K562 (cell line): Measurements from ENCODE around the gene ZNF768. TPM values are rescaled to one million over a fixed set of nuclear protein-coding genes. Genes with fewer than 3 reads are reported as not detected.

Experiments
- ATAC-seq: fragments of 200-7000 bp; cut with Tn5 transposase; 3 replicates; pipeline ENCODE4 v1.9.1; 2020; ENCODE audit warnings: moderate library complexity
- Bru-seq: library from RNA; stranded (reverse); fragments of 400-500 nt; gene quantifications from one replicate; lab custom pipeline; 2021; lab: Mats Ljungman, UMichigan
- BruChase-seq, 2 experiments: library from RNA; stranded (reverse); fragments of 400-500 nt; gene quantifications; one replicate each; lab custom pipeline; 2021; lab: Mats Ljungman, UMichigan
- BruUV-seq: library from RNA; stranded (reverse); fragments of 400-500 nt; replicated peaks from 2 replicates; lab custom pipeline; 2021; lab: Mats Ljungman, UMichigan
- CTCF ChIA-PET: fragments of 300-600 bp; formaldehyde crosslinking; extraction: SDS; loops from one replicate; lab custom pipeline; 2021; ENCODE audit warnings: low intra/inter-chr PET ratio; lab: Yijun Ruan, JAX
- POLR2A ChIA-PET: fragments of 300-600, 350-650 bp; sonication (Branson Sonifier 250); formaldehyde crosslinking; extraction: SDS; loops from one replicate; lab custom pipeline; 2021; ENCODE audit warnings: antibody characterized with exemption, inconsistent platforms; lab: Yijun Ruan, JAX
- DNase-seq, 4 experiments: peaks; one replicate each; pipeline versions ENCODE4 v3.0.0 to v3.0.0-alpha.2; 2011 to 2018; ENCODE audit warnings: low spot score in 3 of 4, mixed read lengths in 3 of 4; ENCODE audit errors: extremely low read depth in 1 of 4
- FAIRE-seq: peaks from 2 replicates; lab custom pipeline; 2011; peaks lifted over from hg19 to GRCh38; lab: Jason Lieb, UNC
- H2AFZ ChIP-seq: 2 replicates; pipeline ENCODE4 v1.6.0; 2011; ENCODE audit warnings: low read depth, low read length, control low read depth, inconsistent platforms
- H3K27ac ChIP-seq: fragments of 200-600 bp; 3 replicates; pipeline ENCODE4 v1.8.0; 2011; ENCODE audit warnings: low read depth, mild to moderate bottlenecking, control low read depth, inconsistent platforms, low read length, moderate library complexity, mixed read lengths; ENCODE audit errors: extremely low read depth
- H3K27me3 ChIP-seq, 2 experiments: fragments of 300-600 bp in 1 of 2; 2 replicates in 1 of 2; 3 replicates in 1 of 2; pipeline versions ENCODE4 v1.6.0 to v1.8.0; 2011; ENCODE audit warnings: inconsistent platforms in 2 of 2, low read length in 2 of 2, mild to moderate bottlenecking in 1 of 2, mixed read lengths in 1 of 2, moderate library complexity in 1 of 2; ENCODE audit not compliant: control insufficient read depth in 2 of 2, insufficient read depth in 2 of 2
- H3K36me3 ChIP-seq: fragments of 300-600 bp; 3 replicates; pipeline ENCODE4 v1.8.0; 2011; ENCODE audit warnings: mild to moderate bottlenecking, low read length, inconsistent platforms; ENCODE audit not compliant: control insufficient read depth, insufficient read depth
- H3K4me1 ChIP-seq, 2 experiments: fragments of 200-600 bp in 1 of 2; replicated peaks in 1 of 2; 2 replicates in 1 of 2; 3 replicates in 1 of 2; pipeline versions ENCODE4 v1.5.1 to v1.8.0; 2011; ENCODE audit warnings: inconsistent platforms in 2 of 2, low read length in 2 of 2, mild to moderate bottlenecking in 1 of 2, mixed read lengths in 1 of 2, moderate library complexity in 1 of 2; ENCODE audit not compliant: control insufficient read depth in 2 of 2, insufficient read depth in 2 of 2
- H3K4me2 ChIP-seq: 2 replicates; pipeline ENCODE4 v1.6.1; 2011; ENCODE audit warnings: low read length, control low read depth, inconsistent platforms, mixed read lengths; ENCODE audit not compliant: insufficient read depth
- H3K4me3 ChIP-seq: fragments of 200-600 bp; sonication (generic), shearing (Covaris generic); 2 replicates; pipeline ENCODE4 v1.5.1; 2016; ENCODE audit warnings: control low read depth, inconsistent platforms
- H3K79me2 ChIP-seq: fragments of 200-600 bp; 3 replicates; pipeline ENCODE4 v1.8.0; 2011; ENCODE audit warnings: low read length, inconsistent platforms; ENCODE audit not compliant: control insufficient read depth, insufficient read depth
- H3K9ac ChIP-seq, 2 experiments: 2 replicates each; pipeline versions ENCODE4 v1.6.0 to v1.6.1; 2011; ENCODE audit warnings: low read depth in 2 of 2, low read length in 2 of 2, control low read depth in 1 of 2, inconsistent platforms in 1 of 2, mild to moderate bottlenecking in 1 of 2, mixed read lengths in 1 of 2; ENCODE audit not compliant: insufficient read depth in 1 of 2
- H3K9me1 ChIP-seq: one replicate; pipeline ENCODE4 v1.6.0; 2011; ENCODE audit warnings: inconsistent platforms, mild to moderate bottlenecking, low read length, moderate library complexity; ENCODE audit not compliant: control insufficient read depth, insufficient read depth
- H3K9me3 ChIP-seq: replicated peaks from 2 replicates; pipeline ENCODE4 v1.5.1; 2011; ENCODE audit warnings: low read depth, low read length, inconsistent platforms; ENCODE audit not compliant: control insufficient read depth, insufficient read depth
- H4K20me1 ChIP-seq: replicated peaks from 2 replicates; pipeline ENCODE4 v1.6.1; 2011; ENCODE audit warnings: low read length, inconsistent platforms, mixed read lengths; ENCODE audit not compliant: control insufficient read depth, insufficient read depth
- ATF3 ChIP-seq, 2 experiments: fragments of 450-650 bp in 1 of 2; sonication (generic) in 1 of 2; formaldehyde crosslinking in 1 of 2; IDR thresholded peaks in 1 of 2; conservative IDR thresholded peaks in 1 of 2; 2 replicates each; pipeline versions ENCODE4 v1.6.1 to v1.8.1; 2016 to 2023; ENCODE audit warnings: mild to moderate bottlenecking in 2 of 2, moderate library complexity in 2 of 2, inconsistent platforms in 1 of 2, missing genetic modification reagents in 1 of 2
- CXXC5 ChIP-seq: fragments of 250-450 bp; sonication (Bioruptor Pico); IDR thresholded peaks from 2 replicates; pipeline ENCODE4 v1.8.0; 2022; ENCODE audit warnings: inconsistent platforms, mild to moderate bottlenecking, moderate library complexity
- FOXA3 ChIP-seq, 2 experiments: fragments of 450-650 bp in 1 of 2; sonication (generic) in 1 of 2; formaldehyde crosslinking; IDR thresholded peaks in 1 of 2; conservative IDR thresholded peaks in 1 of 2; 2 replicates each; pipeline versions ENCODE4 v1.4.0 to v1.8.0; 2020 to 2022; ENCODE audit warnings: mild to moderate bottlenecking in 2 of 2, missing genetic modification reagents in 1 of 2
- FUS ChIP-seq: fragments of 200-400 bp; formaldehyde crosslinking; optimal IDR thresholded peaks from 2 replicates; pipeline ENCODE3; 2017; ENCODE audit warnings: low read depth, low read length
- GATAD2B ChIP-seq: fragments of 450-650 bp; IDR thresholded peaks from 2 replicates; pipeline ENCODE4 v1.6.1; 2017; ENCODE audit warnings: mild to moderate bottlenecking, borderline replicate concordance
- ILF3 ChIP-seq: fragments of 450-650 bp; IDR thresholded peaks from 2 replicates; pipeline ENCODE4 v1.6.1; 2018; ENCODE audit warnings: antibody characterized with exemption, mild to moderate bottlenecking, moderate library complexity, borderline replicate concordance
- NRF1 ChIP-seq, 2 experiments: fragments of 450-650 bp; IDR thresholded peaks in 1 of 2; conservative IDR thresholded peaks in 1 of 2; 2 replicates each; pipeline ENCODE4 v1.6.1; 2014; ENCODE audit warnings: mild to moderate bottlenecking in 2 of 2
- SIN3A ChIP-seq, 2 experiments: fragments of 150-350 bp in 1 of 2; IDR thresholded peaks; 2 replicates each; pipeline ENCODE4 v1.6.1; 2011 to 2016; ENCODE audit warnings: borderline replicate concordance in 2 of 2, low read depth in 2 of 2, low read length in 2 of 2, mild to moderate bottlenecking in 2 of 2, moderate library complexity in 2 of 2; ENCODE audit not compliant: control insufficient read depth in 1 of 2
- SNAPC5 ChIP-seq: fragments of 250-450 bp; sonication (Bioruptor Pico); IDR thresholded peaks from 2 replicates; pipeline ENCODE4 v1.8.0; 2021; ENCODE audit warnings: moderate library complexity, mild to moderate bottlenecking, inconsistent platforms
- TCF7 ChIP-seq: sonication (generic); IDR thresholded peaks from 2 replicates; pipeline ENCODE4 v1.6.1; 2016; ENCODE audit warnings: antibody characterized with exemption, borderline replicate concordance
- XRCC4 ChIP-seq: IDR thresholded peaks from one replicate; pipeline ENCODE4 v1.6.1; 2011; ENCODE audit not compliant: insufficient read depth, insufficient read length; ENCODE audit errors: extremely low read depth
- YY1 ChIP-seq, 3 experiments: IDR thresholded peaks; 2 replicates each; pipeline ENCODE4 v1.6.1; 2011; ENCODE audit warnings: low read length in 2 of 3, mild to moderate bottlenecking in 2 of 3, moderate library complexity in 2 of 3, borderline replicate concordance in 1 of 3, control low read depth in 1 of 3, low read depth in 1 of 3; ENCODE audit not compliant: insufficient read depth in 3 of 3, insufficient replicate concordance in 2 of 3, control insufficient read depth in 1 of 3, insufficient read length in 1 of 3; ENCODE audit errors: extremely low read depth in 1 of 3
- ZNF584 ChIP-seq: fragments of 200-800 bp; sonication (Bioruptor generic); IDR thresholded peaks from 2 replicates; pipeline ENCODE4 v1.6.1; 2016; ENCODE audit warnings: low read depth, mild to moderate bottlenecking, missing genetic modification characterization, missing compliant biosample characterization
- WGBS: fragments of 100-300 bp; shearing (Covaris generic); methylation state at CpG from one replicate; pipeline ENCODE4 v1.1.6; 2016; ENCODE audit warnings: low coverage, mixed read lengths; ENCODE audit not compliant: insufficient coverage; ENCODE audit errors: missing lambda C conversion rate; 5-methylcytosine and 5-hydroxymethylcytosine counted together
- in situ Hi-C: fragments of 300-500 bp; cut with MboI; formaldehyde crosslinking; loops from 4 replicates; pipeline ENCODE4 v1.15.0; 2018; ENCODE audit warnings: inconsistent platforms, mixed read lengths
- intact Hi-C: fragments of 100-400 bp; cut with micrococcal nuclease; formaldehyde crosslinking; loops from 2 replicates; pipeline ENCODE4 v1.14.2; 2022
- long read RNA-seq, 3 experiments: library from polyadenylated mRNA in 2 of 3; library from RNA in 1 of 3; unstranded in 2 of 3; stranded (forward) in 1 of 3; transcript quantifications; one replicate each; pipeline ENCODE4 v2.0.0, GENCODE V29; 2019 to 2022
- polyA minus RNA-seq, 3 experiments: library from RNA; depleted of rRNA, polyadenylated mRNA; stranded (reverse); fragments of >200 nt; gene quantifications; 2 replicates each; pipeline ENCODE4 v1.2.3, GENCODE V29; 2011
- polyA plus RNA-seq, 8 experiments: library from polyadenylated mRNA; depleted of rRNA in 4 of 8; stranded (reverse) in 5 of 8; unstranded in 3 of 8; fragments of >200 nt; fragmentation: Nextera tagmentation in 2 of 8; fragmentation: Illumina TruSeq in 1 of 8; extraction: Ambion mirVana in 2 of 8; extraction: Trizol in 1 of 8; gene quantifications; 2 replicates each; pipeline versions ENCODE4 v1.2.1 to v1.2.3, GENCODE V29; 2011 to 2014; ENCODE audit warnings: inconsistent platforms in 1 of 8, missing spikeins in 1 of 8
- total RNA-seq, 7 experiments: library from RNA; depleted of rRNA in 6 of 7; stranded (reverse); fragments of >200 nt in 6 of 7; fragmentation: Illumina TruSeq in 2 of 7; extraction: Trizol in 2 of 7; gene quantifications; 2 replicates each; pipeline versions ENCODE4 v1.2.1 to v1.2.3, GENCODE V29; 2011 to 2021; ENCODE audit warnings: low replicate concordance in 1 of 7

ZNF768 gene
- 9.3 and 27.8 TPM in 2 replicates for total RNA-seq (2011; cell fraction: chromatin; rRNA removed; ENCODE audit: low replicate concordance)
- 27.9 and 32.5 TPM in 2 replicates for total RNA-seq (2011; cell fraction: nucleolus; rRNA removed)
- total RNA-seq (2011; cell fraction: nucleoplasm; rRNA removed), result 15.2 and 16.7 TPM in 2 replicates
- 39.7 and 58.9 TPM in 2 replicates for total RNA-seq (2014; rRNA removed)
- total RNA-seq (2014; rRNA removed; fragmentation: Illumina TruSeq; extraction: Trizol), result 14.7 and 15.2 TPM in 2 replicates
- 42.3 and 45.8 TPM in 2 replicates for total RNA-seq (2015; rRNA removed; fragmentation: Illumina TruSeq; extraction: Trizol)
- total RNA-seq (2021), result 41.3 and 50.7 TPM in 2 replicates
- 22.1 and 32.8 TPM in 2 replicates for polyA plus RNA-seq (2011; rRNA removed)
- 50.7 and 101 TPM in 2 replicates for polyA plus RNA-seq (2011; cell fraction: cytosol; rRNA removed)
- 31.3 and 50.4 TPM in 2 replicates for polyA plus RNA-seq (2011; cell fraction: nucleus; rRNA removed)
- polyA plus RNA-seq (2012), result 36.8 and 61.3 TPM in 2 replicates
- polyA plus RNA-seq (2014; fragmentation: Illumina TruSeq; extraction: Trizol), result 26.9 and 40.9 TPM in 2 replicates
- polyA plus RNA-seq (2014; fragmentation: Nextera tagmentation; extraction: Ambion mirVana), result under 1 TPM; 0.13 to 0.17 TPM
- 47.8 and 49.6 TPM in 2 replicates for polyA plus RNA-seq (2014; rRNA removed)
- 8.9 and 12.0 TPM in 2 replicates for polyA minus RNA-seq (2011; rRNA and poly(A)+ RNA removed)
- 34.4 and 46.7 TPM in 2 replicates for polyA minus RNA-seq (2011; cell fraction: cytosol; rRNA and poly(A)+ RNA removed)
- 10.5 and 17.3 TPM in 2 replicates for polyA minus RNA-seq (2011; cell fraction: nucleus; rRNA and poly(A)+ RNA removed)
- Bru-seq, nascent RNA, result percentile 79 among the genes with signal in this experiment
- BruChase-seq, experiment 1, labeled RNA remaining after a 2-hour chase, result percentile 86 among the genes with signal in this experiment
- percentile 93 among the genes with signal in this experiment for BruChase-seq, experiment 2, labeled RNA remaining after a 6-hour chase
- long read RNA-seq, experiment 1, transcript ZNF768-201 (2 exons, 2,315 nt), result major isoform, 6 of 68 reads
- long read RNA-seq, experiment 1, partial matches to known transcripts, result 0 of 68 reads
- long read RNA-seq, experiment 1, other reads (novel, unspliced or antisense), result 62 of 68 reads
- long read RNA-seq, experiment 2, transcript ZNF768-201 (2 exons, 2,315 nt), result major isoform, 44 of 75 reads
- long read RNA-seq, experiment 2, partial matches to known transcripts, result 0 of 75 reads
- long read RNA-seq, experiment 2, other reads (novel, unspliced or antisense), result 30 of 75 reads
- long read RNA-seq, experiment 3, partial matches to known transcripts, result 0 of 4 reads
- long read RNA-seq, experiment 3, other reads (novel, unspliced or antisense), result 1 of 4 reads

GRCh38 chr16:30526137-30526822 lies at the start of gene ZNF768:
Gene ZNF768, minus strand, starts transcription at chr16:30526566. Its CDS starts 153 bp downstream, at chr16:30526413.
- ChIA-PET CTCF (no interaction called here), POLR2A (interaction anchor here (0.6 to 4.3 kb wide), 7 partner anchors 9 to 25 kb away, joined by 3 to 16 read pairs (median 5); no protein-coding TSS in a partner anchor)
- DNase-seq (peak; percentile 73 to 91 (median 87)), FAIRE-seq (no peak), ATAC-seq (peak; percentile 63)
- peak within 1 kb of the TSS; percentile 68 for H3K4me2 ChIP-seq
- H2AFZ ChIP-seq, result peak within 1 kb of the TSS; percentile 88
- no peaks in the 10 kb centered on the region for H3K9me3 ChIP-seq
- peaks cover 17% of the 10 kb centered on the region; the same call in 2 of the 3 replicates for H3K36me3 ChIP-seq
- in situ Hi-C loops, result no loop called here
- 2% methylated on average over 8 of the region's 73 CpGs for WGBS
- H3K27me3 ChIP-seq, result no peaks in the 10 kb centered on the region
- no TSS peak for BruUV-seq
- peak within 1 kb of the TSS; percentile 97 for H3K27ac ChIP-seq
- intact Hi-C loops, result loop anchor here (2.0 to 5.0 kb wide), 3 partner anchors 34 to 81 kb away; partner anchors contain the start of gene SEPHS2
- peaks cover 36 to 67% of the 10 kb centered on the region in 2 experiments; a peak in 4 of 5 replicates for H3K4me1 ChIP-seq
- peaks cover 19% of the 10 kb centered on the region for H3K79me2 ChIP-seq
- H3K9ac ChIP-seq, result peak within 1 kb of the TSS; percentile 96 to 100
- peak within 1 kb of the TSS; percentile 78 for H3K4me3 ChIP-seq
- H3K9me1 ChIP-seq, result peaks cover 4% of the 10 kb centered on the region
- H4K20me1 ChIP-seq, result no peaks in the 10 kb centered on the region
- peak; percentile 46; the same call in 1 of the 2 replicates for TF ChIP-seq GATAD2B
- TF ChIP-seq FUS, result no peak
- TF ChIP-seq NRF1 (conservative IDR thresholded peaks at IDR 0.05 in 1 of 2, IDR thresholded peaks at IDR 0.05 in 1 of 2), result no peak
- no peak for TF ChIP-seq SNAPC5 (CRISPR knock-in tag)
- TF ChIP-seq ILF3, result no peak
- no peak for TF ChIP-seq ATF3 (IDR thresholded peaks at IDR 0.05)
- TF ChIP-seq ATF3 (CRISPR knock-in tag; conservative IDR thresholded peaks at IDR 0.05), result no peak
- no peak for TF ChIP-seq ZNF584 (CRISPR knock-in tag)
- TF ChIP-seq XRCC4, result no peak
- no peak for TF ChIP-seq FOXA3 (CRISPR knock-in tag; conservative IDR thresholded peaks at IDR 0.05 in 1 of 2, IDR thresholded peaks at IDR 0.05 in 1 of 2)
- TF ChIP-seq TCF7, result no peak
- TF ChIP-seq SIN3A (IDR thresholded peaks at IDR 0.05; ENCODE audit: borderline replicate concordance in 2 of 2, control insufficient read depth in 1 of 2, low read depth in 2 of 2, low read length in 2 of 2), result peak; percentile 70 to 95
- peak; percentile 7 for TF ChIP-seq CXXC5 (CRISPR knock-in tag)
- peak in 2 of 3 experiments; percentile 21 to 56 for TF ChIP-seq YY1 (IDR thresholded peaks at IDR 0.05; ENCODE audit: borderline replicate concordance in 1 of 3, control insufficient read depth in 1 of 3, extremely low read depth in 1 of 3, insufficient read depth in 3 of 3, insufficient read length in 1 of 3, insufficient replicate concordance in 2 of 3, low read depth in 1 of 3, low read length in 2 of 3)
